Skeletal muscle satellite cell (primary cell): ENCODE data around the gene RNF121.

Source experiments
- H3K27me3 ChIP-seq: 2 replicates; pipeline ENCODE4 v1.7.0; 2013; ENCODE audit warnings: low read length; ENCODE audit not compliant: control insufficient read depth, insufficient read depth
- H3K36me3 ChIP-seq: 2 replicates; pipeline ENCODE4 v1.7.0; 2013; ENCODE audit warnings: mild to moderate bottlenecking, control low read depth, low read length; ENCODE audit not compliant: insufficient read depth
- H3K4me1 ChIP-seq: 2 replicates; pipeline ENCODE4 v1.7.0; 2013; ENCODE audit warnings: low read length; ENCODE audit not compliant: control insufficient read depth, insufficient read depth
- H3K4me2 ChIP-seq: 2 replicates; pipeline ENCODE4 v1.7.0; 2013; ENCODE audit warnings: mild to moderate bottlenecking, low read length
- H3K4me3 ChIP-seq: 2 replicates; pipeline ENCODE4 v1.7.0; 2013; ENCODE audit warnings: low read length
- H3K9ac ChIP-seq: 2 replicates; pipeline ENCODE4 v1.7.0; 2013; ENCODE audit warnings: mild to moderate bottlenecking, low read depth, low read length, moderate library complexity
- H3K9me3 ChIP-seq: replicated peaks from 2 replicates; pipeline ENCODE4 v1.7.0; 2013; ENCODE audit warnings: mild to moderate bottlenecking, control low read depth, low read length

RNF121 gene

GRCh38 chr11:72030472-72031045 lies 101.7 kb downstream of the RNF121 start:
- peaks cover 5% of the 10 kb centered on the region for H3K4me1 ChIP-seq
- peaks cover 41% of the 10 kb centered on the region for H3K36me3 ChIP-seq

GRCh38 chr11:72036687-72037086 lies 107.8 kb downstream of the RNF121 start:
- H3K4me3 ChIP-seq = no peak overlapping the region
- H3K4me1 ChIP-seq = peaks cover 34% of the 10 kb centered on the region

More at GRCh38 chr11:72030472-72031045, 101.7 kb downstream of the RNF121 start:
- Histone ChIP-seq H3K4me3 (no peak overlapping the region), H3K4me2 (no peak overlapping the region), H3K9ac (no peak overlapping the region), H3K27me3 (no peaks in the 10 kb centered on the region), H3K9me3 (no peaks in the 10 kb centered on the region)

GRCh38 chr11:72037554-72038311 lies 108.9 kb downstream of the RNF121 start:
- peaks cover 44% of the 10 kb centered on the region for H3K4me1 ChIP-seq
- peak overlapping the region; percentile 72 for H3K4me3 ChIP-seq
- H3K9ac ChIP-seq = peak overlapping the region; percentile 91
- peaks cover 13% of the 10 kb centered on the region for H3K36me3 ChIP-seq
- no peaks in the 10 kb centered on the region for H3K27me3 ChIP-seq
- H3K9me3 ChIP-seq = no peaks in the 10 kb centered on the region
- peak overlapping the region; percentile 82 for H3K4me2 ChIP-seq

More at GRCh38 chr11:72036687-72037086, 107.8 kb downstream of the RNF121 start:
- no peak overlapping the region for H3K4me2 ChIP-seq
- H3K27me3 ChIP-seq = no peaks in the 10 kb centered on the region
- peaks cover 13% of the 10 kb centered on the region for H3K36me3 ChIP-seq
- H3K9ac ChIP-seq = no peak overlapping the region
- no peaks in the 10 kb centered on the region for H3K9me3 ChIP-seq

GRCh38 chr11:72038491-72038890 lies 109.6 kb downstream of the RNF121 start:
- Histone ChIP-seq H3K4me3 (peak overlapping the region; percentile 72), H3K9ac (peak overlapping the region; percentile 91), H3K36me3 (peaks cover 6% of the 10 kb centered on the region)

GRCh38 chr11:72039031-72039855 lies 110.4 kb downstream of the RNF121 start:
- peak overlapping the region; percentile 82 for H3K4me2 ChIP-seq
- H3K9ac ChIP-seq = peak overlapping the region; percentile 91
- peak overlapping the region; percentile 72 for H3K4me3 ChIP-seq
- no peaks in the 10 kb centered on the region for H3K36me3 ChIP-seq
- H3K9me3 ChIP-seq = no peaks in the 10 kb centered on the region
- H3K4me1 ChIP-seq = peaks cover 45% of the 10 kb centered on the region
- H3K27me3 ChIP-seq = no peaks in the 10 kb centered on the region

More at GRCh38 chr11:72038491-72038890, 109.6 kb downstream of the RNF121 start:
- no peaks in the 10 kb centered on the region for H3K9me3 ChIP-seq
- H3K4me2 ChIP-seq = peak overlapping the region; percentile 82
- H3K4me1 ChIP-seq = peaks cover 45% of the 10 kb centered on the region
- H3K27me3 ChIP-seq = no peaks in the 10 kb centered on the region

GRCh38 chr11:72039856-72040401 lies 111.1 kb downstream of the RNF121 start:
- Histone ChIP-seq H3K4me1 (peaks cover 45% of the 10 kb centered on the region), H3K9ac (peak overlapping the region; percentile 91)

GRCh38 chr11:72040491-72041363 lies 111.9 kb downstream of the RNF121 start:
- Histone ChIP-seq H3K4me1 (peaks cover 45% of the 10 kb centered on the region), H3K36me3 (peaks cover 2% of the 10 kb centered on the region), H3K9me3 (no peaks in the 10 kb centered on the region), H3K27me3 (no peaks in the 10 kb centered on the region), H3K4me2 (peak overlapping the region; percentile 82), H3K4me3 (peak overlapping the region; percentile 72), H3K9ac (peak overlapping the region; percentile 91)

More at GRCh38 chr11:72039856-72040401, 111.1 kb downstream of the RNF121 start:
- Histone ChIP-seq H3K27me3 (no peaks in the 10 kb centered on the region), H3K9me3 (no peaks in the 10 kb centered on the region), H3K4me2 (peak overlapping the region; percentile 82), H3K36me3 (no peaks in the 10 kb centered on the region), H3K4me3 (peak overlapping the region; percentile 72)

GRCh38 chr11:72041364-72042063 lies 112.7 kb downstream of the RNF121 start:
- peak overlapping the region; percentile 82 for H3K4me2 ChIP-seq
- peak overlapping the region; percentile 72 for H3K4me3 ChIP-seq
- H3K27me3 ChIP-seq = no peaks in the 10 kb centered on the region
- peaks cover 5% of the 10 kb centered on the region for H3K36me3 ChIP-seq
- peak overlapping the region; percentile 91 for H3K9ac ChIP-seq
- H3K4me1 ChIP-seq = peaks cover 45% of the 10 kb centered on the region
- no peaks in the 10 kb centered on the region for H3K9me3 ChIP-seq

GRCh38 chr11:72042064-72042745 lies 113.4 kb downstream of the RNF121 start:
- H3K4me3 ChIP-seq = peak overlapping the region; percentile 72
- no peaks in the 10 kb centered on the region for H3K9me3 ChIP-seq
- peaks cover 45% of the 10 kb centered on the region for H3K4me1 ChIP-seq
- peaks cover 5% of the 10 kb centered on the region for H3K36me3 ChIP-seq
- H3K9ac ChIP-seq = peak overlapping the region; percentile 91
- H3K27me3 ChIP-seq = no peaks in the 10 kb centered on the region
- peak overlapping the region; percentile 82 for H3K4me2 ChIP-seq

GRCh38 chr11:72045849-72046248 lies 117.0 kb downstream of the RNF121 start:
- Histone ChIP-seq H3K4me2 (no peak overlapping the region), H3K4me3 (no peak overlapping the region), H3K9ac (no peak overlapping the region), H3K27me3 (no peaks in the 10 kb centered on the region), H3K36me3 (peaks cover 9% of the 10 kb centered on the region), H3K9me3 (no peaks in the 10 kb centered on the region), H3K4me1 (peaks cover 17% of the 10 kb centered on the region)
